ENCODE measurements around the gene ITFG1.
"Not testable (repeated sequence)": the region's sequence is repeated elsewhere in the genome, so short reads cannot be mapped to it uniquely, and the experiment has no call there.

Gene ITFG1

DNA sequence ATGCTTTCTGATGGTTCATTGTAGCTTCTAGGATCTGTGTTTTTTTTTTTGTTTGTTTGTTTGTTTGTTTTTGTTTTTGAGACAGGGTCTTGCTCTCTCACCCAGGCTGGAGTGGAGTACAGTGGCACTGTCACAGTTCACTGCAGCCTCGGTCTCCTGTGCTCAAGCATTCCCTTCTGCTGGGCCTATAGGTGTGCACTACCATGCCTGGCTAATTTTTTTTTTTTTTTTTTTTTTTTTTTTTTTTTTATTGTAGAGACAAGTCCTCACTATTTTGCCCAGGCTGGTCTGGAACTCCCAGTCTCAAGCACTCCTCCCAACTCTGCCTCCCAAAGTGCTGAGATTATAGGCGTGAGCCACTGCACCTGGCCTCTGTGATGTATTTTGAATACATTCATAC lies 12.1 kb upstream of the ITFG1 start:
- not testable (repeated sequence) for FAIRE-seq

GRCh38 chr16:47470810-47471209 lies 9.9 kb upstream of the ITFG1 start:
- no peak for FAIRE-seq

DNA sequence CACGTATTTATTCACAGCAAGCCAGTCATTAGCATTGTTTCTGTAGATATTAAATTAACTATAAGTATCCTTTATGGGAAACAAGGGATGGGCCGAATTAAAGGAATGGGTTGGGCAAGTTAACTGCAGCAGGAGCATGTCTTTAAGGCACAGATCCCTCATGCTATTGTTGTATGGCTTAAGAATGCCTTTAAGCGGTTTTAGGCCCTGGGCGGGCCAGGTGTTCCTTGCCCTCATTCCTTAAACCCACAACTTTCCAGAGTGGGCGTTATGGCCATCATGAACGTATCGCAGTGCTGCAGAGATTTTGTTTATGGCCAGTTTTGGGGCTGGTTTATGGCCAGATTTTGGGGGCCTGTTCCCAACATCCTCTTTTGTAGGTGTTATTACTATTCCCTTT lies 9.3 kb upstream of the ITFG1 start:
- FAIRE-seq: no peak

GRCh38 chr16:47469227-47469626 lies 8.4 kb upstream of the ITFG1 start:
- no peak for FAIRE-seq

GRCh38 chr16:47468070-47468689 lies 7.3 kb upstream of the ITFG1 start:
- FAIRE-seq: not testable (repeated sequence)

GRCh38 chr16:47467501-47467900 lies 6.6 kb upstream of the ITFG1 start:
- no peak for FAIRE-seq

- FAIRE-seq: no peak
Measured at GRCh38 chr16:47465919-47466630, 5.2 kb upstream of the ITFG1 start.

DNA sequence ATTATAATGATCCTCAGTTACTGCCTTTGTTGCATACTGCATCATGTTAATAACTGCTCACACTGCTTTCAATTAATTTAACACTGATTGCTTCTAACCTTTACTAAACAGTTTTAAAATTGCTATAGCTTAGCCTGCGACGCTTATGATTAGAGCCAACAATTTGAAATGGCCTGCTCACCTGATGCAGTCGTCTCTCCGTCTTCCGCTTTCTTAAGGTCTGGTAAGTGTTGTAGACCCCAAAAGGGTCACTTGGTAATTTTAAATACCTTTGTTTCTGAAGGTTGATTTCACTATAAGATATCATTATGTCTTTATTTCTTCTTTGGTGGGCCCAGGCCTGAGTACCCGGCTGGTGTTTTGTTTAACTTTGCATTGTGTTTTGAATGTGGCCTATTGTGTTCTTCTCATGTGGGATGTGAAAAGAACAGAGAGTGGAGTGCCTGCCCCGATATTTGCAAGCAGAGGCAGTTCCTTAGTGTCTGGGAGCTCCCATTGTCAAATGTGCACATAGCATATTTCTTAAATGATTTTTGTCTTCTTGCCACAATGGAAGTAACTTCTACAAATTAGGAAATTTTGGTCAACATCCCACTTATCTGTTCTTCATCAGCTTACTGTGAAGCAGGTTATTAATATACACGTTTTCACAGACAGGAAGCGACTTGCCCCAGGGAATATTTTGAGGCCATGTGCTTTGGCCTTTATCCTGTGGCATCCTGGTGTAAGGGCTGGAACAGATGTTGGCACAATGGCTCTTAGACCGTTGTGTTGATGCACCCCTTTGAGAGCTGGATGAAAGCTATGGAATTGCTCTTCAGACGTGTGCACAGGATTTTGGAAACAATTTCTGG lies 3.1 kb upstream of the ITFG1 start:
- no peak for FAIRE-seq

GRCh38 chr16:47461598-47462266 lies 869 bp upstream of the ITFG1 start:
- no peak for FAIRE-seq

DNA sequence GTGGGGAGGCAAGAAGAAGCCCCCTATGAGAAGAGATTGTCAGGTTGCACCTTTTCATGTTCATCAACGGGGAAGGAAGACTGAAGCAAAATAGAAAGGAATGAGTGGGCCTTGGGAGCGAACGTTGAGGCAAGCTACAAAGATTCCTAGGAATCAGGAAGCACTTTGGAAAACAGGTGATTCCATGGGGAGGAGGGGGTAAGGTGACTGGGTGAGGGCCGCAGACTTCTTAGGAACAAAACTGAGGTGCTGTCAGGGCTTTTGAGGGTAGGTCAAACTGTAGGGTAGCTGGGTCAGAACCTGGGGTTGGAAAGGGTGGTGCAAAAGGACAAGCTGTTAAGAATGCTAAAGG lies 528 bp downstream of the ITFG1 start:
- FAIRE-seq: no peak

DNA sequence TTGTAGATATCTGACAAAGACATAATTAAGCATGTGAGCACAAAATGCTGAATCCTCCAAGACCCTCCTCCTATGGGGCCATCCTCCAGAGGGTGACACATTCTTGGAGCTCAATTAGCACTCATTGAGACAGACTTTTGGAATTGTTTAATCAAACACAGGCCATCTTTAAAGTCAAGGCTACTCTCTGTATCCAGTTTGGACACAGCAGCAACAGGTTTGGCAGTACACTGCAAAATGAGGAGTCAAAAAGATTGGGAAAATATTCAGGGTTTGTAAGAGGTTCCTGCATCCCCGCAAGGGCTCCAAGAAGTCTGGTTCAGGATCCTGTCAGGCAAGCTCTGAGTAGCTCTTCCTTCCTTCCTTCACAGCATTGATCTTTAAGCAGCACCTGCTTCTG lies 1.3 kb downstream of the ITFG1 start:
- no peak for FAIRE-seq

GRCh38 chr16:47458331-47458730 lies 2.5 kb downstream of the ITFG1 start:
- FAIRE-seq: no peak

DNA sequence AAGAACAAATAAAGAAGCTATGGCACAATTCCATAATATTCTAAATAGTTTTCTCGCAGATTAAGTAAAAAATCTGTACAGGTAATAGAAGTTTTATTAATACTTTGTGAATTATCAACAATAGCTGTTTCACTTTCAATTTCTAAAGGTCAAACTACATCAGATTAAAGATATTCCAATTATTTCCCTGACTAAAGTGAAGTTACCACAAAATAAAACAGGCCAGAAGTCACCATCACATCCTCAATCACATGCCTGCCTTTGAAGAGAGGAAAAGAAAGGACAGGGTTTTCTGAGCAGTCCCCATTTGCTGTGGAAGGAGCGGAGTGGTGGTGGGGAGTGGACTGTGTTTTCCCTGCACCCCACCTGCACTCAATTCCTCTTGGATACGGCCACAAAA lies 11.1 kb downstream of the ITFG1 start:
- no peak for FAIRE-seq

DNA sequence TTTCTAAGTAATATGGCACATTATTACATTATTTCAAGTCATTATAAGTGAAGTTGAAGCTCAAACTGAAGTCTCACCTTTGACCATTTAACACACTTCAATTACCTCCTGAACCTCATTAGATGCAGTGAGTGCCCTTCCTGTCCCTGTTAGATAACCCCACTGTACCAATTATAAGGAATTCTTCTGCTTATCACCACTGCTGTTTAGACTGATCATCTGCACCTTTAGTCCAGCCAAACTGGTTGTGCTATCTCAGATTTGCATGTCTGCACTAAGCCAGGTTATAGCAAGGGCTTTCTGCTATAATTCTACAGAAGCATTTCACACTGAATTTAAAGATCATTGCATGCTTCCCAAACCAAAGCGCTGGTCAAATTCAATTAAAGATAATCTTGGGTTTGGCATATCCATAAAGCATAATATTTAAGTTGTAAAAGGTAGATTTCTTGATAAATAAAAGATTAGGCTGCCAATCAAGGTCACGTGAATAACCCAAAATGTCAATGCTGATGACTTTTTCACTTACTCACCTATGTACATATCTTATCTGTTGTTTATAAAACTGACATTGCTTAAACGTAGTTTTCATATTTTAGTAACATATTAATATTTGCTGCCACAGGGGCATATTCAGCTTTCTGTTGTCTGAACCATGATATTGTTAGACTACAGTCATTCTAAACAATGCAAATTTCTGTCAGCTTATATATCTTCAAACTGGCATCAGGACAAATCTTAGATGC lies 11.9 kb downstream of the ITFG1 start:
- no peak for FAIRE-seq

GRCh38 chr16:47446431-47446830 lies 14.4 kb downstream of the ITFG1 start:
- FAIRE-seq: no peak

- not testable (repeated sequence) for FAIRE-seq
Measured at GRCh38 chr16:47442884-47443283, 18.0 kb downstream of the ITFG1 start.

GRCh38 chr16:47440066-47440465 lies 20.8 kb downstream of the ITFG1 start:
- not testable (repeated sequence) for FAIRE-seq

DNA sequence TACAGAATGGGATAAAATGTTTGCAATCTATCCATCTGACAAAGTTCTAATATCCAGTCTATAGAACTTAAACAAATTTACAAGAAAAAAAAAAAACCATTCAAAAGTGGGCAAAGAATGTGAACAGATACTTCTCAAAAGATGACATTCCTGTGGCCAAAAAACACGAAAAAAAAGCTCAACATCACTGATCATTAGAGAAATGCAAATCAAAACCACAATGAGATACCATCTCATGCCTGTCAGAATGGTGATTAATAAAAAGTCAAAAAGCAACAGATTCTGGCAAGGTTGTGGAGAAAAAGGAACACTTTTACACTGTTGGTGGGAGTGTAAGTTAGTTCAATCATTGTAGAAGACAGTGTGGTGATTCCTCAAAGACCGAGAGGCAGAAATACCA lies 26.6 kb downstream of the ITFG1 start:
- not testable (repeated sequence) for FAIRE-seq

DNA sequence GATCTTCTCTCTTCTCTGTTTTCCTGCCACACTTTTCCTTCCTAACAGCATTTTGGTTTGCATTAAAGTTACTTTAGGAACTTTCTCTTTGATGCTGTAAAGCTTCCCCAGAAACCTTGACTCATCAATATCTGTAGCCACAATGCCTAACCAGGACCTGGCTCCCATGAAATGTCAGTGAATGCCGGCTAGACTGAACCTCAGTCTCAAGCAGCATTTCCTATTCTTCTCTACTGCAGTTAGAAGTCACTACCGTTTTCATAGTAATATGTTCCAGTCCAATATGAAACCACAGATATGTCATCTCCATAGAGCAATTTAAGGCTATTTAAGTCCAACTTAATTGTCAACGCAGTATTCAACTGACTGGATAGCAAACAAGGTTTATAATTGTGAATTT lies 28.9 kb downstream of the ITFG1 start:
- no peak for FAIRE-seq

GRCh38 chr16:47426806-47427205 lies 34.1 kb downstream of the ITFG1 start:
- no peak for FAIRE-seq

GRCh38 chr16:47424846-47425245 lies 36.0 kb downstream of the ITFG1 start:
- no peak for FAIRE-seq

DNA sequence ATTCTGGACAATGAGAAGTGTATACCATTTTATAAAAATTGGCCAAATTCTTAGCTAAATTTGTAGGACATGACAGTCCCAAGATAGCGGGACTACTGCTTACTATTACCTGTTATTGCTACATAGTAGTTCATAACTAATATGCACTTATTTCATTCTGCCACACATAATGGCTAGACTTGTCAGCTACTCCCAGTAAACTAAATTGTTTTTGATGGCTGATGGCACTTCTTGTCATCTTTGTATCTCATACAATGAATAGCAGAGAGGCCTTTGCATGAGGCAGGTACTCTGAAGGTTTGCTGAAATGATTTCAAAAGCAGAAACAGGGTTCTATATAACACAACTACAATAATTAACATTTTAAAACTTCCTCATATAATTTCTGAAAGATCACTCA lies 44.0 kb downstream of the ITFG1 start:
- FAIRE-seq: no peak

GRCh38 chr16:47413041-47413440 lies 47.8 kb downstream of the ITFG1 start:
- FAIRE-seq: no peak
